ENCODE data around the gene ERCC4. TPM values are rescaled to one million over a fixed set of nuclear protein-coding genes. Genes with fewer than 3 reads are reported as not detected.
A peak's percentile ranks its signal among the peaks of the same experiment; 100 is the strongest.

The ERCC4 gene
- total and polyA plus RNA-seq, 2 of the 8 experiments (the other 6 are each of a cell fraction or from before 2014, with no cell fraction given), result 1.6 to 13.2 TPM

GRCh38 chr16:13919683-13920509 is at the start of gene ERCC4 (continued):
- no peak for TF ChIP-seq SP1 (IDR thresholded peaks at IDR 0.05; ENCODE audit: low read depth, low read length)
- TF ChIP-seq POLR2A (IDR thresholded peaks at IDR 0.05; ENCODE audit: control extremely low read depth in 1 of 2, low read depth in 2 of 2, low read length in 2 of 2), result peak in 1 of 2 experiments; percentile 67; a peak in 2 of 3 replicates
- no peak for TF ChIP-seq CHD7 (IDR thresholded peaks at IDR 0.05; ENCODE audit: insufficient replicate concordance, low read length)
- no peak for TF ChIP-seq CBX8 (IDR thresholded peaks at IDR 0.05; ENCODE audit: borderline replicate concordance, low read depth, low read length)
- TF ChIP-seq POU5F1 (IDR thresholded peaks at IDR 0.05; ENCODE audit: low read depth, low read length), result no peak
- TF ChIP-seq GTF2F1 (IDR thresholded peaks at IDR 0.05; ENCODE audit: borderline replicate concordance, low read depth, low read length), result no peak
- TF ChIP-seq CEBPB (IDR thresholded peaks at IDR 0.05; ENCODE audit: low read depth, low read length), result no peak
- peak; percentile 62 for TF ChIP-seq TAF7 (optimal IDR thresholded peaks at IDR 0.05; ENCODE audit: borderline replicate concordance, low read depth, low read length)
- TF ChIP-seq EP300 (IDR thresholded peaks at IDR 0.05; ENCODE audit: borderline replicate concordance in 1 of 2, low read depth in 2 of 2, low read length in 2 of 2), result no peak
- no peak for TF ChIP-seq HDAC6 (IDR thresholded peaks at IDR 0.05; ENCODE audit: low read depth, low read length)
